ENCODE data around the gene SNX32.

Gene SNX32

DNA sequence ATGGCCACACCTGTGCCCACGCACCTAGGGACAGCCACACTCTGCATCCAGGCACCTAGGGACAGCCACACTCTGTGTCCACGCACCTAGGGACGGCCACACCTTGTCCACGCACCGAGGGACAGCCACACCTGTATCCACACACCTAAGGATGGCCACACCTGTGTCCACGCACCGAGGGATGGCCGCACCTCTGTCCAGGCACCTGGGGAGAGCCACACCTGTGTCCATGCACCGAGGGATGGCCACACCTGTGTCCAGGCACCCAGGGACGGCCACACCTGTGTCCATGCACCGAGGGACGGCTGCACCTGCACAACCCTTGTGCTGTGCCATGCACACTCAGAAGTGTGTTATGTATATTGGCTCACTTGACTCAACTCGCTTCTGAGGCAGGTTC lies 36.1 kb upstream of the SNX32 start:
- DNase-seq (ENCODE audit: low read depth) = no peak

GRCh38 chr11:65798882-65799281 lies 34.9 kb upstream of the SNX32 start:
- DNase-seq (ENCODE audit: low read depth) = no peak

DNA sequence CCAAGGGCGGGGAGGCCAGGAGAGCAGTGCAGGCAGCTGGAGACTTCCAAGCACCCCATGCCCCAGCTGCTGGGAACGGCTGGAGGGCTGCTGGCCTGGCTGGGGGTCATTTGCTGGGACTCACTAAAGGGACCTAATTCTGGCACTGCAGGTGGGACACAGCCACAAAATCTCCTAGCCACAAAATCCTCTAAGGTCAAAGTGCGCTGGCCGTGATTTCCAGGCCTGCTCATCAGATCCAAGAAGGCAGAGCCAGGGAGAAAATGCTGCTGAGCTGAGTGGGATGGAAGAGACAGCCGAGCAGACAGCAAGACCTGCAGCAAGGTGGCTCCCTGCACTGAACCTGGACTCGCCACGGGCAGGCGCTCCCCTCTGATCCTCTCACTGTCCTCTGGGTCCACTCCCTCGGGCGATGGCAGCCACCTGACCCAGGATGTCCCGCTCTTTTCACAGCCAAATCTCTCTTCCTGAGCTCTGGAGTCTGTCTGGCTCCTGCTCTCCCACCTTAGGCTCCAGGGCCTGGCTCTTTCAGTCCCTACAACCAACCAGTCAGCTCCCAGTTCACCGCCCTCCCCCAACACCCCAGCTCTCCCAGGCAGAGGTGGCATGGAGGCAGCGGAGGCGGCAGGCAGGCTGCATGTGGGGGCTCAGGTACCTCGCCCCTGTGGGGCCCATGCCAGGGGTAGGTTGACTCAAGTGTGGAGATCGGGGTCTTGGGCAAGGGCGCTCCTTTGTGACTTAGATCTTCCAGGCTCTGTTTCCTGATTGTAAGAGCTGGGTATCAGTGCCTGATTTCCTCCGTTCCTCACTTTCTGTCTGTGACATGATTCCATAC lies 32.4 kb upstream of the SNX32 start:
- no peak for DNase-seq (ENCODE audit: low read depth)

- DNase-seq (ENCODE audit: low read depth) = no peak
Measured at GRCh38 chr11:65802841-65803240, 30.9 kb upstream of the SNX32 start.

DNA sequence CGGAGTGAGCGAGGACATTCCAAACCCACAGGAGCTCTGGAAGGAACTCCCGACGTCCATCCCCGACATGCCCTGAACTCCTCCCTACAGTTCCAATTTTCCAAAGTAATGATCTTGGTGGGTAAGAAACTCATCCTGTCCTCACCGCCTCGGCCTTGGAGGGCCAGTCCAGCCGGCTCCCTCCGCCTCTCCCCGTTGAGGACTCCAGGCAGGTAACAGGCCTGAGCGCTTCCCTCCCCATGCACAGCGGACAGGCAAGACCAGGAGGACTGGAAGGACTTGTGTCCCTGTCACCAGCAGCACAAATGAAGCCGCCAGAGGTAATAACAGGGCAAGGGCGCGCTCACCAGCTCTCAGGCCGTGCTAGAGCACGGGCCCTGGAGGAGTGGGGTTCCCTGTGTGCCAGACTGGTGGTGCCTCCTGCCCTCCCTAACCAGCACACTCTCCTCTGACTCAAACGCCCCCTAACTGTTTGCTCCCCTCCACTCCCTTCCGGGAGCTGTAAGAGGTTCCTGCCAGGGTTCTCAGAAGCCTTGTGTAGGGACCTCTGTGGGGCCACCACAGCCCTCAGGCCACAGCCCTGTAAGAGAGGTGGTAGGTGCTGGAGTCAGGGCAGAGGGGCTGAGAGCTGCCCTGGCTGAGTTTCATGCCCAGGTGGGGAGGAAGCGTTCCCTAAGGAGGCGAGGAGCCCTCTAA lies 29.8 kb upstream of the SNX32 start:
- DNase-seq (ENCODE audit: low read depth) = no peak

- DNase-seq (ENCODE audit: low read depth) = no peak
Measured at GRCh38 chr11:65806979-65807378, 26.8 kb upstream of the SNX32 start.

DNA sequence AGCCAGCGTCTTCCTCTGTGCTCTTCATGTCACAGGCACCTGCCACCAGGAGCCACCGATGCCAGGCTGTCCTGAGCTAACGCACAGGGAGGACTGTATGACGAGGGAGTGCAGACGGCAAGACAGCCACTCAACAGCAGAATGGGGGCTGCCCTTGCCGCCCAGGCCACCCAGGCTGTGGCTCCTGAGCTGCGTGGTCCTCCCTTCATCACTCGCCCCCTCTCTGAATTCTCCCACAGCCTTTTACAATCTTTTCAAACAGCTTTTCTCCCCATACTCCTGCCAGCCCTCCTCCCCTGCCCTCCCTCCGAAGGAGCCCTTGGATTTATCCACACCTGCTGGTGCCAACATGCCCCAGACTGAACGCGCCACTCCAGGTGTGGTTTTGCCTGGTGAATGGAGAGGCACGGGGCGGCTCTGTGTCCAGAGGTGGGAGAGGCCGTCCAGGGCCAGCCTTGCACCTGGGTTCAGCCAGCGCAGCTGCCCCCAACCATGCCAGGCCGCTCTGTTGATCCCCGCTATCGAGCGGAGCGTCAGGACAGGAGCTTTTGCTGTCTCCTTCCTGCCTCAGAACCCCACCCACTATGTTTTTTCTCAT lies 24.9 kb upstream of the SNX32 start:
- no peak for DNase-seq (ENCODE audit: low read depth)

GRCh38 chr11:65809496-65809895 lies 24.3 kb upstream of the SNX32 start:
- no peak for DNase-seq (ENCODE audit: low read depth)

DNA sequence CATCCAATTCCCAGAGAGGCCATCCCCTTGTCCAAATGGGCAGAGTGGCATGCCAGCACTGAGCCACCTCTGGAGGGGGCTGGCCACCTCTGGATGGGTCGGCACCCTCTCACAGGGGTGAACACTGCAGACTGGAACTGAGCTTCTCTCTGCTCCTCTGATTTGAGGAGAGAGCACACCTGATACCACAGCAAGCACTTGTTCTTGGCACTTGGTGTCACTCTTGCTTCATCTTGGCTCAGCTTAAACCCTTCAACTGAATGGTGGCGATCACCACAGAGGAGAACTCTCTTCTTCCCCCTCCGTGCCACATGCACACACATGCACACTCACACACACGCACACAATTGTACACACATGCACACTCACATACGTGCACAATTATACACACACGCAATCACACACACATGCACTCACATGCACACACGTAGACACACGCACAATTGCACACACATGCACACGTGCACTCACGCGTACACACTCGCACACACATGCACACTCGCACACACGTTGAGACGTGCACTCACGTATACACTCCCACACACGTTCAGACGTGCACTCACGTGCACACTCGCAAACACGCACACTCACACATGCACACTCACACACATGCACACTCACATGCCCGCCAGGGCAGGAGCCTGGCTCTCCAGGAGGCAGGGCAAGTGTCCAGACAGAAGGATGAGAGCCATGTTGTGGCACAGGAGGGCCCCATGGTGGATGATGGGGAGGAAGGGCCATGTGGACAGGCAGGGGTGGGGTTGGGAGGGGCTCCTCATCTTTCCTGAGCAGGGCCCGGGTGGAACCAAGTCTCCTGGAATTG lies 23.5 kb upstream of the SNX32 start:
- no peak for DNase-seq (ENCODE audit: low read depth)

GRCh38 chr11:65811764-65812475 lies 21.8 kb upstream of the SNX32 start:
- DNase-seq (ENCODE audit: low read depth) = no peak

DNA sequence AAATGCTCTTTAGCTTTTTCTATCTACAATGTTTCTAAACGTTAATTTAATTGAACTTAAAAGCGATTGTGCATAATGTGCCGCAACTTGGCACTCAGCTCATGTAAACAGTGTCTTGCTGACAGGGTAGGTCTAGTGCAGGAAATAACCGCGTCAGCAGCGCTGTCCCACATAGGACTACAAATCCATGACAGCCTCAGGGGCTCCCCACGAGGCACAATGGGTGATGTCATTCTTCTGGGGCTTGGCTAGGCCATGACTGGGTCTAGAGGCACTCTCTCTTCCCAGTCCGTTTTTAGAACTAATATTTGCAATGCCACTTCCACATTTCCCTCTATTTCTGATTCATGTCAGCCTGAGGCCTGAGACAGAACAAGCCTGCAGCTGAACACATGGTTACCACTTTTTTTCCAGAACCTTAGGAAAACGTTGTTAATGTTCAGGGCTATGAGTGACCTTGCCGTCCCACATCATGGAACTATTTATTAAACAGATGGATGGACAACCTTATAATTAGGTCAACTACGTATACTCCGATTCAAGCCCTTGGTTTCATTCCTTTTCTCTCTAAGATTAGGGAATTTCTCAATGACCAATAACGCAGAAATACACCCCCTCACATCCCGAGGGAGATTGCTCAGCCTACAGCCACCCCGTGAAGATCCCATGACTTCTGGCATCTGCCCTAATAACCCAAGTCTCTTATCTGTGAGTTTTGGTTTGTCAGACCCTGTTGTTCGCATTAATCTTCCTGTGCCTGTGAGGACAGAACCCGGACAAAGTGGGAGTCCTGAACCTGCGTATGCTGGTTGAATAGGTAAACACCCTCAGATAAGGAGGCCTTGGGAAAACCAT lies 19.4 kb upstream of the SNX32 start:
- no peak for DNase-seq (ENCODE audit: low read depth)

GRCh38 chr11:65814986-65815565 lies 18.7 kb upstream of the SNX32 start:
- no peak for DNase-seq (ENCODE audit: low read depth)

DNA sequence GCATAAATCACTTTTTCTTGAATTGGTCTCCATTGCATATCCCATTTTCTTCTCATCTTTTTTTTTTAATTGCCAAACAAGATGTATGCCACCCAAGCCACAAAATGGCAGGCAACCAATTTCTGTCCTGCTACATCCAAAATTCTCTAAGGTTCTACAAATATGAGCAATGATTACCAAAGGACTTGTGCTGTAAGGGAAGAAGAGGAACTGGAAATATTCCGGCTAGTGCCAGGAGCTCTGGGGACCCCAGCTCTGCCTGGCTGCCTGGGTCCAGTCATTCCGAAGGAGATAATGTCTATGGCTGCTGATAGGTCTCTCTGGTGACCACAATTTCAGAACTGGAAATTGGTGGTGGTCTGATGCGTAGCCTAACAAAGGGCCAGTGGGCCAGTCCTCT lies 17.1 kb upstream of the SNX32 start:
- no peak for DNase-seq (ENCODE audit: low read depth)

DNA sequence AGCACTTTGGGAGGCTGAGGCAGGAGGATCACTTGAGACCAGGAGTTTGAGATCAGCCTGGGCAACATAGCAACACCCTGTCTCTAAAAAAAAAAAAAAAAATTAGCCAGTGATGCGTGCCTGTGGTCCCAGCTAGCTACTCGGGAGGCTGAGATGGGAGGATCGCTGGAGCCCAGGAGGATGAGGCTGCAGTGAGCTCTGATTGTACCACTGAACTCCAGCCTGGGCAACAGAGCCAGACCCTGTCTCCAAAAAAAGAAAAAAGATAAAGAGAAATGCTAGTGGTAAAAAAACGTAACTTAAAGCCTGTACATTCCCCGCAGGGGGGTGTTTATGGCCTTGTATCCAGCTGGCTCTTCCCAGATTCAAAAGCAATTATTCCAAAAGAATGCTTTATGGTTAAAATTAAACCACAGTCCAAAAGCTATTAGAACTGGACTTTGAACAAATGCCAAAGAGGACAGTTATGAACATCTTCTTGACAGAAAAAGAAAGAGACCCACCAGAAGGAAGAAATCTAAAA lies 16.4 kb upstream of the SNX32 start:
- DNase-seq (ENCODE audit: low read depth) = no peak

GRCh38 chr11:65817835-65818680 lies 15.7 kb upstream of the SNX32 start:
- peak; percentile 93 for DNase-seq (ENCODE audit: low read depth)

- DNase-seq (ENCODE audit: low read depth) = no peak
Measured at GRCh38 chr11:65821107-65821506, 12.7 kb upstream of the SNX32 start.

DNA sequence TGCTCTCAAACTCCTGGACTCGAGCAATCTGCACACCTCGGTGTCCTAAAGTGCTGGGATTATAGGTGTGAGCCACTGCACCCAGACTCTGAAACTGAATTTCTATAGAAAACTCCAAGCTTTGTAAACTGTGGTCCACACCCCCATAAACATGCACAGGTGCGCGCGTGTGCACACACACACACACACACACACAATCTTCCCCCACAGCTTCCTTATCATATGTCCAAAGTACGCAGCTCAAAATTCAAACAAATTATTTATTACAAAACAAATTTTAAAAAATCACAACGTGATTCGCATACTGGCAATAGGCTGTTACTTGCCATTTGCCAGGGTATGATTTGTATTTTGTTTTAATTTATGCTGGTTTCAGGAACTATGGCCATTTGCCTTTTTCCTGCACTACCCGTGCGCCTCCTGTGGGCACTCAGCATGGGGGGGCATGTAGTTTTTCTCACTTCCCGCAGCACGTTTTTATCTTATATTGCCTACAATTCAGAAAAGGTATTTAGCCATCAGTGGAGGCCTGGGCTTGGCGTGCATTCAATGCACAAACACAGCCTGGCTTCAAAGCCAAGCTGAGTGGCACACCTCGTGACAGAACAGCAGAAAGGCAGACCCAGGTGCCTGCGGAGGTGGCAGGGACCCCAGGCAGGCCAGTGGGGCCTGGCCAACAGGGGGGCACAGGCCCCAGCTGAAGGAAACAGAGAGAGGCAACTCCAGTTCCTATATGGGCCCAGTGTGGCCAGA lies 10.8 kb upstream of the SNX32 start:
- no peak for DNase-seq (ENCODE audit: low read depth)

- DNase-seq (ENCODE audit: low read depth) = no peak
Measured at GRCh38 chr11:65826984-65827735, 6.6 kb upstream of the SNX32 start.

All from activated T-helper 9 cell treated with anti-CD3 and anti-CD28 coated beads, Interleukin-2, amount 50 U/mL, for 16 hours (primary cell).